ENCODE measurements around the gene ZBTB16. TPM values are rescaled to one million over a fixed set of nuclear protein-coding genes. Genes with fewer than 3 reads are reported as not detected.

The ZBTB16 gene
- total and polyA plus RNA-seq, 4 donors: 21.4 to 224 (median 102) TPM

GRCh38 chr11:114051558-114051957 lies 8.0 kb upstream of the ZBTB16 start:
- H3K27me3 ChIP-seq (ENCODE audit: control insufficient read depth in 3 of 3, insufficient read depth in 3 of 3, low read length in 2 of 3): peaks cover 0 to 8% (median 3%) of the 10 kb centered on the region in 3 donors
- no peak overlapping the region for H3K4me3 ChIP-seq
- no peak for DNase-seq
- H3K4me1 ChIP-seq (ENCODE audit: control insufficient read depth in 5 of 5, insufficient read depth in 5 of 5, low read length in 5 of 5): peaks cover 0 to 3% (median 0%) of the 10 kb centered on the region in 5 donors
- 81 to 92% methylated on average over 4 of the region's 4 CpGs for WGBS, 2 donors
- TF ChIP-seq CTCF (IDR thresholded peaks at IDR 0.05; ENCODE audit: control extremely low read depth, extremely low read depth): no peak
- no peak overlapping the region for H3K9ac ChIP-seq (ENCODE audit: insufficient read depth in 1 of 2, low read length in 2 of 2)
- H3K9me3 ChIP-seq (ENCODE audit: control insufficient read depth in 4 of 4, insufficient read depth in 3 of 4, low read length in 3 of 4): no peaks in the 10 kb centered on the region
- no peaks in the 10 kb centered on the region for H3K36me3 ChIP-seq (ENCODE audit: control insufficient read depth in 4 of 4, insufficient read depth in 4 of 4, low read length in 4 of 4)
- no peak for ATAC-seq (ENCODE audit: insufficient read depth, low FRiP score)
- H3K27ac ChIP-seq (ENCODE audit: low read depth in 1 of 2, low read length in 1 of 2): no peak overlapping the region

- H3K9ac ChIP-seq (ENCODE audit: insufficient read depth in 1 of 2, low read length in 2 of 2): no peak overlapping the region
- ATAC-seq (ENCODE audit: insufficient read depth, low FRiP score) (no peak), DNase-seq (no peak)
- H3K4me3 ChIP-seq: no peak overlapping the region
- peaks cover 0 to 5% (median 0%) of the 10 kb centered on the region in 5 donors for H3K4me1 ChIP-seq (ENCODE audit: control insufficient read depth in 5 of 5, insufficient read depth in 5 of 5, low read length in 5 of 5)
- no peaks in the 10 kb centered on the region for H3K36me3 ChIP-seq (ENCODE audit: control insufficient read depth in 4 of 4, insufficient read depth in 4 of 4, low read length in 4 of 4)
- peaks cover 0 to 14% (median 8%) of the 10 kb centered on the region in 3 donors for H3K27me3 ChIP-seq (ENCODE audit: control insufficient read depth in 3 of 3, insufficient read depth in 3 of 3, low read length in 2 of 3)
- 91 to 92% methylated on average over 5 of the region's 5 CpGs for WGBS, 2 donors
- no peaks in the 10 kb centered on the region for H3K9me3 ChIP-seq (ENCODE audit: control insufficient read depth in 4 of 4, insufficient read depth in 3 of 4, low read length in 3 of 4)
- H3K27ac ChIP-seq (ENCODE audit: low read depth in 1 of 2, low read length in 1 of 2): no peak overlapping the region
- no peak for TF ChIP-seq CTCF (IDR thresholded peaks at IDR 0.05; ENCODE audit: control extremely low read depth, extremely low read depth)
Observed at GRCh38 chr11:114052160-114052559, 7.4 kb upstream of the ZBTB16 start.

GRCh38 chr11:114053406-114053805 lies 6.1 kb upstream of the ZBTB16 start:
- TF ChIP-seq CTCF (IDR thresholded peaks at IDR 0.05; ENCODE audit: control extremely low read depth, extremely low read depth): no peak
- 96 to 98% methylated on average over 2 of the region's 2 CpGs for WGBS, 2 donors
- DNase-seq: no peak

GRCh38 chr11:114054806-114055205 lies 4.7 kb upstream of the ZBTB16 start:
- H3K4me3 ChIP-seq: no peak overlapping the region
- H3K27ac ChIP-seq (ENCODE audit: low read depth in 1 of 2, low read length in 1 of 2): no peak overlapping the region
- TF ChIP-seq CTCF (IDR thresholded peaks at IDR 0.05; ENCODE audit: control extremely low read depth, extremely low read depth): no peak
- 91 to 93% methylated on average over 3 of the region's 3 CpGs for WGBS, 2 donors
- ATAC-seq (ENCODE audit: insufficient read depth, low FRiP score) (no peak), DNase-seq (no peak)
- H3K9me3 ChIP-seq (ENCODE audit: control insufficient read depth in 4 of 4, insufficient read depth in 3 of 4, low read length in 3 of 4): no peaks in the 10 kb centered on the region
- H3K27me3 ChIP-seq (ENCODE audit: control insufficient read depth in 3 of 3, insufficient read depth in 3 of 3, low read length in 2 of 3): peaks cover 0 to 34% (median 20%) of the 10 kb centered on the region in 3 donors
- no peaks in the 10 kb centered on the region for H3K36me3 ChIP-seq (ENCODE audit: control insufficient read depth in 4 of 4, insufficient read depth in 4 of 4, low read length in 4 of 4)
- H3K9ac ChIP-seq (ENCODE audit: insufficient read depth in 1 of 2, low read length in 2 of 2): no peak overlapping the region
- H3K4me1 ChIP-seq (ENCODE audit: control insufficient read depth in 5 of 5, insufficient read depth in 5 of 5, low read length in 5 of 5): peaks cover 0 to 9% (median 5%) of the 10 kb centered on the region in 5 donors

More at GRCh38 chr11:114053406-114053805, 6.1 kb upstream of the ZBTB16 start:
- Histone ChIP-seq H3K27me3 (ENCODE audit: control insufficient read depth in 3 of 3, insufficient read depth in 3 of 3, low read length in 2 of 3) (peaks cover 0 to 26% (median 20%) of the 10 kb centered on the region in 3 donors), H3K36me3 (ENCODE audit: control insufficient read depth in 4 of 4, insufficient read depth in 4 of 4, low read length in 4 of 4) (no peaks in the 10 kb centered on the region), H3K4me1 (ENCODE audit: control insufficient read depth in 5 of 5, insufficient read depth in 5 of 5, low read length in 5 of 5) (peaks cover 0 to 5% (median 4%) of the 10 kb centered on the region in 5 donors), H3K27ac (ENCODE audit: low read depth in 1 of 2, low read length in 1 of 2) (no peak overlapping the region), H3K9ac (ENCODE audit: insufficient read depth in 1 of 2, low read length in 2 of 2) (no peak overlapping the region), H3K4me3 (no peak overlapping the region), H3K9me3 (ENCODE audit: control insufficient read depth in 4 of 4, insufficient read depth in 3 of 4, low read length in 3 of 4) (no peaks in the 10 kb centered on the region)
- ATAC-seq (ENCODE audit: insufficient read depth, low FRiP score): no peak
